Measurements from ENCODE around the gene GCHFR. TPM values are rescaled to one million over a fixed set of nuclear protein-coding genes. Genes with fewer than 3 reads are reported as not detected.
A peak's percentile ranks its signal among the peaks of the same experiment; 100 is the strongest.

GCHFR gene
- 10 to 100 TPM; 50.5 to 58.7 TPM for total RNA-seq
- polyA plus RNA-seq, result 100 to 1,000 TPM; 178 to 229 TPM

DNA sequence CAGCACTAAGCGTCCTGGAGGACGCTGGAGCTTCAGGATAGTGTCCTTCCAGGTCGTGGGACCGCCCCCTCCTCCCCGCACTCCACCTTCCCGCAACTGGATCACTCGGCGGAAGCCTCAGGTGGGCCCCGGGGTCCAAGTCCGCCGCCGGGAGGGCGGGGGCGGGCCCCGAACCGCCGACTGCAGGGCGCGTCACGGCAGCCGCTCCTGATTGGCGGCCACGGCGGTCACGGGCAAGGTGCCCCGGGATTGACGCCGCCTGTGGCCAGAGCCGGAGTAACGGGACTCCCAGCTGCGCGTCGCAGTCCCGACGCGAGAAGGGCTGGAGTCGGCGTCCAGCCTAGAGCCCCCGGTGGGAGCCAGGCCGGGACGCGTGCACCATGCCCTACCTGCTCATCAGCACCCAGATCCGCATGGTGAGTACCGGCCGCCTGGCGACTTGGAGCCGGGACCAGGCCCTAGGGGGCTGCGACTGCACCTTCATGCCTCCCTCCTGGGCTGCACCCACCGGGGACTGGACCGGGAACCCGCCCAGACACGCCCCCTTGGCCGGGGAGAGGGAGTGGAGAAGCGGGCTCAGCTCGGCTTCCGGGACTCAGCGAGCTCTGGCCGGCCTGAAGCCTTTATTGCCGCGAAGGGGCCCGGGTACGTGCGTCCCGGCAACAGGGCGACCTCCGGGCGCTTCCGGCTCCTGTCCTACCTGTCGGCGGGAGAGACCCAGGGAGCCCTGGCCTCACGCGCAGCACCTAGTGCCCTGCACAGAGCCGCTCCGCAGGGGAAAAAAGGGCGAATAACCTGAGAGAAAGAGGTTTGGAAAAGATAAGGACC is at the start of gene GCHFR:
Gene GCHFR (plus strand): TSS at position 268 of the 828 bp plus-strand sequence. CDS start 113 bp downstream, at position 381.
- peak within 1 kb of the TSS; percentile 82 to 88 for H3K9ac ChIP-seq (ENCODE audit: low read depth in 1 of 2, low read length in 2 of 2)
- peak within 1 kb of the TSS; percentile 54 to 93 (median 78) for H3K4me3 ChIP-seq (ENCODE audit: low read depth in 1 of 3, low read length in 3 of 3)
- peak; percentile 80 for DNase-seq (ENCODE audit: low spot score)
- H3K36me3 ChIP-seq (ENCODE audit: control insufficient read depth in 4 of 4, insufficient read depth in 3 of 4, low read depth in 1 of 4, low read length in 3 of 4), result peaks cover 0 to 18% (median 5%) of the 10 kb centered on the region in 4 donors
- TF ChIP-seq GABPA (IDR thresholded peaks at IDR 0.05 in 1 of 2, conservative IDR thresholded peaks at IDR 0.05 in 1 of 2), result no peak
- TF ChIP-seq YY1 (IDR thresholded peaks at IDR 0.05), result peak; percentile 51
- TF ChIP-seq, protein P1, sequence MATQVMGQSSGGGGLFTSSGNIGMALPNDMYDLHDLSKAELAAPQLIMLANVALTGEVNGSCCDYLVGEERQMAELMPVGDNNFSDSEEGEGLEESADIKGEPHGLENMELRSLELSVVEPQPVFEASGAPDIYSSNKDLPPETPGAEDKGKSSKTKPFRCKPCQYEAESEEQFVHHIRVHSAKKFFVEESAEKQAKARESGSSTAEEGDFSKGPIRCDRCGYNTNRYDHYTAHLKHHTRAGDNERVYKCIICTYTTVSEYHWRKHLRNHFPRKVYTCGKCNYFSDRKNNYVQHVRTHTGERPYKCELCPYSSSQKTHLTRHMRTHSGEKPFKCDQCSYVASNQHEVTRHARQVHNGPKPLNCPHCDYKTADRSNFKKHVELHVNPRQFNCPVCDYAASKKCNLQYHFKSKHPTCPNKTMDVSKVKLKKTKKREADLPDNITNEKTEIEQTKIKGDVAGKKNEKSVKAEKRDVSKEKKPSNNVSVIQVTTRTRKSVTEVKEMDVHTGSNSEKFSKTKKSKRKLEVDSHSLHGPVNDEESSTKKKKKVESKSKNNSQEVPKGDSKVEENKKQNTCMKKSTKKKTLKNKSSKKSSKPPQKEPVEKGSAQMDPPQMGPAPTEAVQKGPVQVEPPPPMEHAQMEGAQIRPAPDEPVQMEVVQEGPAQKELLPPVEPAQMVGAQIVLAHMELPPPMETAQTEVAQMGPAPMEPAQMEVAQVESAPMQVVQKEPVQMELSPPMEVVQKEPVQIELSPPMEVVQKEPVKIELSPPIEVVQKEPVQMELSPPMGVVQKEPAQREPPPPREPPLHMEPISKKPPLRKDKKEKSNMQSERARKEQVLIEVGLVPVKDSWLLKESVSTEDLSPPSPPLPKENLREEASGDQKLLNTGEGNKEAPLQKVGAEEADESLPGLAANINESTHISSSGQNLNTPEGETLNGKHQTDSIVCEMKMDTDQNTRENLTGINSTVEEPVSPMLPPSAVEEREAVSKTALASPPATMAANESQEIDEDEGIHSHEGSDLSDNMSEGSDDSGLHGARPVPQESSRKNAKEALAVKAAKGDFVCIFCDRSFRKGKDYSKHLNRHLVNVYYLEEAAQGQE (IDR thresholded peaks at IDR 0.05), result no peak
- TF ChIP-seq, protein P2, sequence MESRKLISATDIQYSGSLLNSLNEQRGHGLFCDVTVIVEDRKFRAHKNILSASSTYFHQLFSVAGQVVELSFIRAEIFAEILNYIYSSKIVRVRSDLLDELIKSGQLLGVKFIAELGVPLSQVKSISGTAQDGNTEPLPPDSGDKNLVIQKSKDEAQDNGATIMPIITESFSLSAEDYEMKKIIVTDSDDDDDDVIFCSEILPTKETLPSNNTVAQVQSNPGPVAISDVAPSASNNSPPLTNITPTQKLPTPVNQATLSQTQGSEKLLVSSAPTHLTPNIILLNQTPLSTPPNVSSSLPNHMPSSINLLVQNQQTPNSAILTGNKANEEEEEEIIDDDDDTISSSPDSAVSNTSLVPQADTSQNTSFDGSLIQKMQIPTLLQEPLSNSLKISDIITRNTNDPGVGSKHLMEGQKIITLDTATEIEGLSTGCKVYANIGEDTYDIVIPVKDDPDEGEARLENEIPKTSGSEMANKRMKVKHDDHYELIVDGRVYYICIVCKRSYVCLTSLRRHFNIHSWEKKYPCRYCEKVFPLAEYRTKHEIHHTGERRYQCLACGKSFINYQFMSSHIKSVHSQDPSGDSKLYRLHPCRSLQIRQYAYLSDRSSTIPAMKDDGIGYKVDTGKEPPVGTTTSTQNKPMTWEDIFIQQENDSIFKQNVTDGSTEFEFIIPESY (IDR thresholded peaks at IDR 0.05), result no peak
- no peak for TF ChIP-seq FOXA2 (IDR thresholded peaks at IDR 0.05)
- peak in 1 of 2 donors; percentile 64 for TF ChIP-seq EGR1 (IDR thresholded peaks at IDR 0.05; ENCODE audit: low read depth in 2 of 2)
- TF ChIP-seq, protein P3, sequence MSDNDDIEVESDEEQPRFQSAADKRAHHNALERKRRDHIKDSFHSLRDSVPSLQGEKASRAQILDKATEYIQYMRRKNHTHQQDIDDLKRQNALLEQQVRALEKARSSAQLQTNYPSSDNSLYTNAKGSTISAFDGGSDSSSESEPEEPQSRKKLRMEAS (IDR thresholded peaks at IDR 0.05), result no peak
- no peak for TF ChIP-seq JUND (IDR thresholded peaks at IDR 0.05)
- peak; percentile 67 for TF ChIP-seq SP1 (IDR thresholded peaks at IDR 0.05)
- TF ChIP-seq RXRA (IDR thresholded peaks at IDR 0.05), result no peak
- TF ChIP-seq, protein P4, sequence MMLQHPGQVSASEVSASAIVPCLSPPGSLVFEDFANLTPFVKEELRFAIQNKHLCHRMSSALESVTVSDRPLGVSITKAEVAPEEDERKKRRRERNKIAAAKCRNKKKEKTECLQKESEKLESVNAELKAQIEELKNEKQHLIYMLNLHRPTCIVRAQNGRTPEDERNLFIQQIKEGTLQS (IDR thresholded peaks at IDR 0.05), result no peak
- no peak for TF ChIP-seq FOXA1 (IDR thresholded peaks at IDR 0.05)
- TF ChIP-seq NR2F2 (IDR thresholded peaks at IDR 0.05), result no peak
- TF ChIP-seq, protein P5, sequence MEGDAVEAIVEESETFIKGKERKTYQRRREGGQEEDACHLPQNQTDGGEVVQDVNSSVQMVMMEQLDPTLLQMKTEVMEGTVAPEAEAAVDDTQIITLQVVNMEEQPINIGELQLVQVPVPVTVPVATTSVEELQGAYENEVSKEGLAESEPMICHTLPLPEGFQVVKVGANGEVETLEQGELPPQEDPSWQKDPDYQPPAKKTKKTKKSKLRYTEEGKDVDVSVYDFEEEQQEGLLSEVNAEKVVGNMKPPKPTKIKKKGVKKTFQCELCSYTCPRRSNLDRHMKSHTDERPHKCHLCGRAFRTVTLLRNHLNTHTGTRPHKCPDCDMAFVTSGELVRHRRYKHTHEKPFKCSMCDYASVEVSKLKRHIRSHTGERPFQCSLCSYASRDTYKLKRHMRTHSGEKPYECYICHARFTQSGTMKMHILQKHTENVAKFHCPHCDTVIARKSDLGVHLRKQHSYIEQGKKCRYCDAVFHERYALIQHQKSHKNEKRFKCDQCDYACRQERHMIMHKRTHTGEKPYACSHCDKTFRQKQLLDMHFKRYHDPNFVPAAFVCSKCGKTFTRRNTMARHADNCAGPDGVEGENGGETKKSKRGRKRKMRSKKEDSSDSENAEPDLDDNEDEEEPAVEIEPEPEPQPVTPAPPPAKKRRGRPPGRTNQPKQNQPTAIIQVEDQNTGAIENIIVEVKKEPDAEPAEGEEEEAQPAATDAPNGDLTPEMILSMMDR (IDR thresholded peaks at IDR 0.05; ENCODE audit: low read depth, low read length, missing input control), result peak; percentile 43
- peak in 1 of 2 donors; percentile 4 for TF ChIP-seq RAD21 (IDR thresholded peaks at IDR 0.05)
- no peak for TF ChIP-seq TAF1 (conservative IDR thresholded peaks at IDR 0.05)
- TF ChIP-seq HNF4G (IDR thresholded peaks at IDR 0.05), result peak; percentile 57
- peak; percentile 53 to 68 for TF ChIP-seq HNF4A (conservative IDR thresholded peaks at IDR 0.05)
- whole genome bisulfite sequencing, result under 1% methylated on average over 75 of the region's 75 CpGs
- peak within 1 kb of the TSS; percentile 89 to 93 for H3K27ac ChIP-seq (ENCODE audit: low read depth in 1 of 2, low read length in 2 of 2)
- H3K4me1 ChIP-seq (ENCODE audit: control insufficient read depth in 4 of 4, insufficient read depth in 4 of 4, low read length in 3 of 4), result peaks cover 6 to 38% (median 22%) of the 10 kb centered on the region in 4 donors
- no peaks in the 10 kb centered on the region for H3K9me3 ChIP-seq (ENCODE audit: control insufficient read depth in 4 of 4, low read length in 3 of 4)
- H3K27me3 ChIP-seq (ENCODE audit: control insufficient read depth in 4 of 4, insufficient read depth in 4 of 4, low read length in 3 of 4), result no peaks in the 10 kb centered on the region
